ENCODE data around the gene LRRC51. TPM values are rescaled to one million over a fixed set of nuclear protein-coding genes. Genes with fewer than 3 reads are reported as not detected.

Gene LRRC51
- total RNA-seq, 1 experiment from 2014 or later = 13.4 TPM

GRCh38 chr11:72125956-72126355 is 45.3 kb downstream of the LRRC51 start:
- Histone ChIP-seq H3K27me3 (ENCODE audit: control insufficient read depth, insufficient read depth, low read length) (peaks cover 6% of the 10 kb centered on the region; the same call in 1 of the 2 replicates), H3K4me1 (ENCODE audit: control insufficient read depth, insufficient read depth, low read length) (no peaks in the 10 kb centered on the region), H3K36me3 (ENCODE audit: control insufficient read depth, insufficient read depth, low read length) (no peaks in the 10 kb centered on the region), H3K27ac (ENCODE audit: low read length) (no peak overlapping the region), H3K9me3 (ENCODE audit: control insufficient read depth, insufficient read depth, low read depth, low read length) (0 out of 2 replicates have a peak, but pooled peaks cover 7% of the 10 kb centered on the region), H3K4me3 (ENCODE audit: low read depth in 2 of 2, low read length in 2 of 2) (no peak overlapping the region)
- BruUV-seq (replicated peaks) = no TSS peak
- in situ Hi-C loops (cut with HindIII; ENCODE audit: low pct_unique_long_range_greater_than_20kb, low sequenced_read_pairs) (loop anchor here (10.0 kb wide), 1 partner anchor 529 kb away; no protein-coding TSS in a partner anchor), intact Hi-C loops (cut with micrococcal nuclease; ENCODE audit: unreplicated experiment) (no loop called here)
- ChIA-PET CTCF (no interaction called here), POLR2A (no interaction called here)
- no peak for TF ChIP-seq TCF7L2 (IDR thresholded peaks at IDR 0.05; ENCODE audit: low read depth, low read length)
- no peak for TF ChIP-seq SIN3A (IDR thresholded peaks at IDR 0.05; ENCODE audit: borderline replicate concordance, insufficient read depth, low read depth, low read length)
- TF ChIP-seq REST (IDR thresholded peaks at IDR 0.05; ENCODE audit: insufficient read depth in 1 of 2, low read depth in 2 of 2, low read length in 1 of 2) = no peak
- TF ChIP-seq POLR2AphosphoS5 (IDR thresholded peaks at IDR 0.05; ENCODE audit: low read depth, low read length) = no peak
- ATAC-seq (no peak), DNase-seq (ENCODE audit: low read depth, low spot score) (no peak)

GRCh38 chr11:72127923-72128322 is 47.3 kb downstream of the LRRC51 start:
- DNase-seq (ENCODE audit: low read depth, low spot score) (no peak), ATAC-seq (no peak)
- in situ Hi-C loops (cut with HindIII; ENCODE audit: low pct_unique_long_range_greater_than_20kb, low sequenced_read_pairs) = loop anchor here (10.0 kb wide), 1 partner anchor 527 kb away; no protein-coding TSS in a partner anchor
- H3K9me3 ChIP-seq (ENCODE audit: control insufficient read depth, insufficient read depth, low read depth, low read length) = 0 out of 2 replicates have a peak, but pooled peaks cover 7% of the 10 kb centered on the region
- TF ChIP-seq TCF7L2 (IDR thresholded peaks at IDR 0.05; ENCODE audit: low read depth, low read length) (no peak), CTCF (IDR thresholded peaks at IDR 0.05) (no peak), SIN3A (IDR thresholded peaks at IDR 0.05; ENCODE audit: borderline replicate concordance, insufficient read depth, low read depth, low read length) (no peak), REST (IDR thresholded peaks at IDR 0.05; ENCODE audit: insufficient read depth in 1 of 2, low read depth in 2 of 2, low read length in 1 of 2) (no peak), POLR2AphosphoS5 (IDR thresholded peaks at IDR 0.05; ENCODE audit: low read depth, low read length) (no peak)
- intact Hi-C loops (cut with micrococcal nuclease; ENCODE audit: unreplicated experiment) = no loop called here
- no peaks in the 10 kb centered on the region for H3K4me1 ChIP-seq (ENCODE audit: control insufficient read depth, insufficient read depth, low read length)
- POLR2A ChIA-PET = no interaction called here
- peaks cover 13% of the 10 kb centered on the region; the same call in 1 of the 2 replicates for H3K27me3 ChIP-seq (ENCODE audit: control insufficient read depth, insufficient read depth, low read length)
- H3K27ac ChIP-seq (ENCODE audit: low read length) = no peak overlapping the region
- no peak overlapping the region for H3K4me3 ChIP-seq (ENCODE audit: low read depth in 2 of 2, low read length in 2 of 2)
- H3K36me3 ChIP-seq (ENCODE audit: control insufficient read depth, insufficient read depth, low read length) = no peaks in the 10 kb centered on the region
- CTCF ChIA-PET = no interaction called here
- no TSS peak for BruUV-seq (replicated peaks)
